ENCODE results near the gene TBC1D22A. TPM values are rescaled to one million over a fixed set of nuclear protein-coding genes. Genes with fewer than 3 reads are reported as not detected.

The TBC1D22A gene
- polyA plus RNA-seq, 1 donor (not counting 4 experiments of a cell fraction or from before 2014, with no cell fraction given): 20.9 TPM

- FAIRE-seq: no peak
- no peak overlapping the region for H3K4me3 ChIP-seq (ENCODE audit: control insufficient read depth in 2 of 3, extremely low read depth in 1 of 3, insufficient read depth in 2 of 3, low read depth in 1 of 3, low read length in 3 of 3)
- H3K9me3 ChIP-seq (ENCODE audit: control insufficient read depth, low read depth, low read length): no peaks in the 10 kb centered on the region
- H4K20me1 ChIP-seq (ENCODE audit: control insufficient read depth, extremely low read depth, insufficient read depth, low read length): no peaks in the 10 kb centered on the region
- H3K27me3 ChIP-seq (ENCODE audit: control insufficient read depth, extremely low read depth, insufficient read depth, low read length): no peaks in the 10 kb centered on the region
- DNase-seq (ENCODE audit: low read depth, low spot score): no peak
- no peaks in the 10 kb centered on the region for H3K9me1 ChIP-seq (ENCODE audit: control insufficient read depth, extremely low read depth, insufficient read depth, low read length)
- H3K4me2 ChIP-seq (ENCODE audit: control insufficient read depth, extremely low read depth, insufficient read depth, low read depth, low read length): no peak overlapping the region
- peaks cover 7% of the 10 kb centered on the region for H3K4me1 ChIP-seq (ENCODE audit: control insufficient read depth, extremely low read depth, insufficient read depth, low read length)
- no peak for TF ChIP-seq EZH2 (IDR thresholded peaks at IDR 0.05; ENCODE audit: low read length)
- no peak for TF ChIP-seq CTCF (optimal IDR thresholded peaks at IDR 0.05 in 1 of 3, IDR thresholded peaks at IDR 0.05 in 1 of 3, conservative IDR thresholded peaks at IDR 0.05 in 1 of 3; ENCODE audit: extremely low read depth in 1 of 3, insufficient read depth in 2 of 3, low read length in 3 of 3)
- H3K36me3 ChIP-seq (ENCODE audit: control insufficient read depth in 2 of 2, extremely low read depth in 1 of 2, insufficient read depth in 2 of 2, low read length in 2 of 2): peaks cover 3 to 4% of the 10 kb centered on the region in 2 experiments
- H3K79me2 ChIP-seq (ENCODE audit: control insufficient read depth, insufficient read depth, low read length): no peaks in the 10 kb centered on the region
- no peak overlapping the region for H2AFZ ChIP-seq (ENCODE audit: control insufficient read depth, low read length)
- no peak overlapping the region for H3K27ac ChIP-seq (ENCODE audit: control insufficient read depth, insufficient read depth, low read length)
- dilution Hi-C loops (cut with MboI; ENCODE audit: extremely low pct_ligation_motif_present, low sequenced_read_pairs): no loop called here
- no peak overlapping the region for H3K9ac ChIP-seq (ENCODE audit: control insufficient read depth, extremely low read depth, insufficient read depth, low read length)
Observed at GRCh38 chr22:46723882-46724281, 38.6 kb upstream of the TBC1D22A start.

- no peaks in the 10 kb centered on the region for H3K9me3 ChIP-seq (ENCODE audit: control insufficient read depth, low read depth, low read length)
- dilution Hi-C loops (cut with MboI; ENCODE audit: extremely low pct_ligation_motif_present, low sequenced_read_pairs): no loop called here
- H3K9ac ChIP-seq (ENCODE audit: control insufficient read depth, extremely low read depth, insufficient read depth, low read length): no peak overlapping the region
- no peak overlapping the region for H3K27ac ChIP-seq (ENCODE audit: control insufficient read depth, insufficient read depth, low read length)
- H3K4me3 ChIP-seq (ENCODE audit: control insufficient read depth in 2 of 3, extremely low read depth in 1 of 3, insufficient read depth in 2 of 3, low read depth in 1 of 3, low read length in 3 of 3): no peak overlapping the region
- H3K4me2 ChIP-seq (ENCODE audit: control insufficient read depth, extremely low read depth, insufficient read depth, low read depth, low read length): no peak overlapping the region
- H3K79me2 ChIP-seq (ENCODE audit: control insufficient read depth, insufficient read depth, low read length): no peaks in the 10 kb centered on the region
- no peaks in the 10 kb centered on the region for H3K27me3 ChIP-seq (ENCODE audit: control insufficient read depth, extremely low read depth, insufficient read depth, low read length)
- DNase-seq (ENCODE audit: low read depth, low spot score): no peak
- TF ChIP-seq EZH2 (IDR thresholded peaks at IDR 0.05; ENCODE audit: low read length): no peak
- no peak for TF ChIP-seq CTCF (optimal IDR thresholded peaks at IDR 0.05 in 1 of 3, IDR thresholded peaks at IDR 0.05 in 1 of 3, conservative IDR thresholded peaks at IDR 0.05 in 1 of 3; ENCODE audit: extremely low read depth in 1 of 3, insufficient read depth in 2 of 3, low read length in 3 of 3)
- no peak for FAIRE-seq
- H3K36me3 ChIP-seq (ENCODE audit: control insufficient read depth in 2 of 2, extremely low read depth in 1 of 2, insufficient read depth in 2 of 2, low read length in 2 of 2): peaks cover 0 to 3% of the 10 kb centered on the region in 2 experiments
- H3K4me1 ChIP-seq (ENCODE audit: control insufficient read depth, extremely low read depth, insufficient read depth, low read length): peaks cover 7% of the 10 kb centered on the region
- H2AFZ ChIP-seq (ENCODE audit: control insufficient read depth, low read length): no peak overlapping the region
- no peaks in the 10 kb centered on the region for H3K9me1 ChIP-seq (ENCODE audit: control insufficient read depth, extremely low read depth, insufficient read depth, low read length)
- no peaks in the 10 kb centered on the region for H4K20me1 ChIP-seq (ENCODE audit: control insufficient read depth, extremely low read depth, insufficient read depth, low read length)
Observed at GRCh38 chr22:46725096-46725495, 37.4 kb upstream of the TBC1D22A start.

Measured in keratinocyte (primary cell).